HCEC 1CT (cell line): ENCODE data around the gene FAM184A.
"Not testable (repeated sequence)": the region's sequence is repeated elsewhere in the genome, so short reads cannot be mapped to it uniquely, and the experiment has no call there.

Source experiments
- DNase-seq: peaks from one replicate; pipeline ENCODE4 v3.0.0-alpha.2; 2017

FAM184A gene

DNA sequence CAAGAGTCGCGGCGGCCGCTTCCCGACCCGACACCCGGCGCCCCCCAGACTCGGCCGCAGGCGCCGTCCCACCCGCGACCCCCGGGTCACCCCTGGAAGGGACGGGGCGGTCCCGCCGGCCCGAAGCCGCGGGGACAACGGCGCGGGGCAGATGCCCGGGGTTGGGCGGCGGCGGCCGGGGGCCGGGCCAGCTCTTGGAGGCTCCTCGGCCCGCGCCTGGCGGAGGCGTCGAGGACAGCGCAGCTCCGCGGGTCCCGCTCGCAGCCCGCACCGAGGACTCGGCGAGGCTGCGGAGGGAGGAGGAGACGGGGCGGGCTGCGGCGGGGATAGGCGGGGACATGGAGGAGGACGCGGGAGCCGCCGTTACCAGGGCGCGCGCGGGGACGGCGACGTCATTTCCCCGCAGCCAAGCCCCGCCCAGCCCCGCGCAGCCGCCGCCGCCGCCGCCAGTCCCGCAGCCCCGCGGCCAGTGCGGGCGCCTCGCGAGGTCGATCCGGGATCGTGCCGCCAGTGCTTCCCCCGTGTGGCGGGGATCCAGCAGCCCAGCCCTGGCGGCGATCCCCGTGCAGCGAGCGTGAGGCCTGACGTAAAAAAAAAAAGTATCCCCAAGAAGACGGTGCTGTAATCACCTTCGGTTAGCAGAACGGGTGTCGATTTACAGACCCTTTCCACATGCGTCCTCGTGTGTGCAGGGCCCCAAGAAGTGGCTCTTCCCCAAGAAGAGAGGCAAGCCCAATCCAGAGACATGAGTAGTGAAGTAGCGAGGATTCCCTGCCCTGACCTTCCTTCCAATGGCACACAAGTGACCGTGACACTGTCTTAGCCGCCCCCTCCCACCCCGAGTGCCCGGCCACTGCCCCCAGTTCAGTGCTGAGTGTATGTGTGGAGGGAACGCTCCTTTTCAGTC, at the start of gene FAM184A:
TSS of gene FAM184A (minus strand) at position 289 of the 907 bp plus-strand sequence. CDS start 365 bp downstream, outside the sequence.
- peak; percentile 47 for DNase-seq

GRCh38 chr6:119127627-119128026, 49.2 kb upstream of the FAM184A start:
- no peak for DNase-seq

DNA sequence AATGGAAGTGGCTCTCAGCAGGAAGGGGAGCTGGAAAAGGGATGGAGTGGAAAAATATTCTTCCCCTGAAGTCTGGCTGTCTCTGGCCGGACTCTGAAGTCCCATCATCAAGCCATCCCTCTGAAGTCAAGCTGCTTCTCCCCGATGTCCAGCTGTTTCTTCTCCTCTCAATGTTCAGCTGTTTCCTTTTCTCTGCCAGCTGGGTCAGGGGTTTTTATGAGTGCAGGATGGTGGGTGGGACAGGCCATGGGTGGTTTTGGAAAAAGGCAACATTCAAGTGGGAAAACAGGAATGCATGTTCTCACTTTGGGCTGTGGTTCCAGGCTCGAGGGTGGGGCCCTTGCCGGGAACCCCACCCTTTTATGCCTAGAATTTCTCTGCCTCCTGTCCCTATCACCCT, 48.4 kb upstream of the FAM184A start:
- DNase-seq, result no peak

- DNase-seq, result no peak
These were observed 47.7 kb upstream of the FAM184A start for GRCh38 chr6:119126140-119126539.

DNA sequence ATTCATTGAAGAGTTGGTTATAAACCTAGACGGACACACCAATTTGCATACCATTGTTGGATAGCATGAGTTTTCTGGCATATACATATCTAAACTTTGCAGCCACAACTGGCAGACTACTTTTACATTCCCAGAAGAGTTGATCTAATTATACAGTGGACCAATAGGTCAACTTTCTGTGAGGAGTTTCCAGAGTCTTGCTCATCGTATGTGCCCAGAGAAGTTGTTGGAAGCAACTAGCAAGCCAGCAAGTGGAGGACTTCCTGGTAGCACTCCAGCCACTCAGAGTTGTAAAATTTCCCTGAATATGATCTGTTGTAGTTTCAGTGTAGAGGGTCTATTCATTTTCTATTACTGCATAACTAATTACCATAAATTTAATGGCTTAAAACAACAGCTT, 47.1 kb upstream of the FAM184A start:
- DNase-seq, result no peak

- DNase-seq, result peak; percentile 7
These were observed 45.8 kb upstream of the FAM184A start for GRCh38 chr6:119124079-119124824.

GRCh38 chr6:119122336-119122735, 43.9 kb upstream of the FAM184A start:
- no peak for DNase-seq

DNA sequence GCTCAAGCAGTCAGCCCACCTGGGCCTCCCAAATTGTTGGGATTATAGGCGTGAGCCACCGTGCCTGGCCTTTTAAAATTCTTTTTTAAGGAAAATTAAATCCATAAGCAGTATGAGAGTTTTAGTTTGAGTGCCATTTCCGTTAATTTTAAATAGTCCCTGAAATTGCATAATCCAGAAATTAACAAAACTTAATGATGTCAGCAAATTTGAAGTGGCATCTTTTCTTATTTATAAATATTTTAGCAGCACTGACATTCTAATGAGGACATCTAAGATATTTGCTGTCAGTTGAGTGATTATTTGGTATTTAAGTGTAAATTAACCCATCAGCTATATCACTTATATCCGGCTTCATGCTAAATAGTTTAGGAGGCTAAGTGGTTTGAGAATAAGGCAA, 42.9 kb upstream of the FAM184A start:
- no peak for DNase-seq

DNA sequence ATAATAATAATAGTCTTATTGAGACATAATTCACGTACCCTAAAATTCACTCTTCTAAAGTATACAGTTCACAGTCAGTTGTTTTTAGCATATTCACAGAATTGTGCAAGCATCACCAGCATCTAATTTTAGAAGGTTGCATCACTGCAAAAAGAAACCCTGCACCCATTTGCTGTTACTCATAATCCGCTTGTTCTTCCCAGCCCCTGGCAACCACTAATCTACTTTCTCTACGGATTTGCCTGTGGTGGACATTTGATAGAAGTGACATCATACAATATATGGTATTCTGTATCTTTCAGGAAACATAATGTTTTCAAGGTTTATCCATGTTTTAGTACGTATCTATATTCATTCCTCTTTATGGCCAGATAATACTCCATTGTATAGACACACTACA, 41.5 kb upstream of the FAM184A start:
- DNase-seq, result peak; percentile 91

DNA sequence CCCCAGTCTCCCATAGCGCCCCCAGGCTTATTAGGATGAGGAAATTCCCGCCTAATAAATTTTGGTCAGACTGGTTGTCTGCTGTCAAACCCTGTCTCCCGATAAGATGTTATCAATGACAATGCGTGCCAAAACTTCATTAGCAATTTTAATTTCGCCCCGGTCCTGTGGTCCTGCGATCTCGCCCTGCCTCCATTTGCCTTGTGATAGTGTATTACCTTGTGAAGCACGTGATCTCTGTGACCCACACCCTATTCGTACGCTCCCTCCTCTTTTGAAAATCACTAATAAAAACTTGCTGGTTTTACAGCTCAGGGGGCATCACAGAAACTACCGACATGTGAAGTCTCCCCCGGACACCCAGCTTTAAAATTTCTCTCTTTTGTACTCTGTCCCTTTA, 40.6 kb upstream of the FAM184A start:
- DNase-seq, result not testable (repeated sequence)

DNA sequence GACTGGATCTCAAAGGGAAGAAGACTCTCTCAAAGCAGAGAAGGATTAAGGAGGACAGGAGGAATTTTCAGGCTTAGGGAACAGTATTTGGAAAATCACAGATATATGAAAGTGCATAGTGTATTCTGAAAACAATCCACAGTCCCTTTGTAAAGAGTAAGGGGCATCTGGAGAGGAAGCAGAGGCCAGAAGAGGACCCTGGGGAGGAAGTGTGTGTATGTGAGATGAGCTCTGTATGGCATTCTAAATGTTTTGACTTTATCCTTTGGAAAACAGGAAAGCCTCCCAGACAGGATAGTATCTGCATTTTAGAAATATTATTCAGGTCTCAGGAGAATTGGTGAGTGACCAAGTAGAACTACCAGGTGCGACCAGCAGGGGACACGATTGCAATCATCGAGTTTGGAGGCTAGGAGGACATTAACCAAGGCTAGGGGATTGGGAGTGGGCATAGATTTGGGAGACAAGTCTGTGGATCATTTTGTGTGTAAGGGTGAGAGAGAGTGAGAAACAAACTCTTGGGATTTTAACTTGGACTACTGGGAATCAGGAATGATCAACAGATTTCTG, 38.3 kb upstream of the FAM184A start:
- DNase-seq, result no peak

GRCh38 chr6:119113961-119114360, 35.5 kb upstream of the FAM184A start:
- DNase-seq, result no peak

DNA sequence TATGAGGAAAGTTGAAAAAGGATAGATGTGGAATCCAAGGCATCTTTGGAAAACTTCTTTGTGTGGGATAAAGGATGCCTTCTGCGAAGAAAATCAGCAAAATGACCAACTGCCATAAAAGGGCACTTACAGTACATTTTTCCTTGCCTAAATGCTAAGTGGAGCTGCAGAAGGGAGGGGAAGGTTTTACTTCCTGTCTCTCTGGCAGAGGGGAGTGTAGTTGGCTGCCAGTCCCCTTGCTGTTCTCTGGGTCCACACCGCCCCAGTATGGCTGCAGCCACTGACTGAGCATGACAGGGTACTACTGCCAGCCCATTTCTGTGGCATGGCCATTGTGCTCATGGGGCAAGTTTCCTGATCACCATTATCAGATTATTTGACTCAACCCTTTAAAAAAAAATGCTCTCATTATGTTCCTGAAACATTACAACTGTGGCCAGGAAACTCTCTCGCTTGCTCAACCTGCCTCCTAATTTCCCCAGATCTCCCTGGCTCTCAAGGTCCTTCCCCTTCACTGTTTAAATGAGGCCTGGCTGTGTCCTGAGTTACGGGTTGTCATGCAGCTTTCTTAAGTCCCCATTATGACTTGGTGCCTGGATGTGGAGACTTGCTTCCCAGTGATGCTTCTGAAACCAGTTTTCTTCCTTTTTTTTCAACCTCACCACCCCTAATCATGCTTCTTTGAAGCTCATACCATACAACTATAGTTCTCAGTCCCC, 34.5 kb upstream of the FAM184A start:
- no peak for DNase-seq

- peak; percentile 42 for DNase-seq
These were observed 32.4 kb upstream of the FAM184A start for GRCh38 chr6:119110601-119111548.

DNA sequence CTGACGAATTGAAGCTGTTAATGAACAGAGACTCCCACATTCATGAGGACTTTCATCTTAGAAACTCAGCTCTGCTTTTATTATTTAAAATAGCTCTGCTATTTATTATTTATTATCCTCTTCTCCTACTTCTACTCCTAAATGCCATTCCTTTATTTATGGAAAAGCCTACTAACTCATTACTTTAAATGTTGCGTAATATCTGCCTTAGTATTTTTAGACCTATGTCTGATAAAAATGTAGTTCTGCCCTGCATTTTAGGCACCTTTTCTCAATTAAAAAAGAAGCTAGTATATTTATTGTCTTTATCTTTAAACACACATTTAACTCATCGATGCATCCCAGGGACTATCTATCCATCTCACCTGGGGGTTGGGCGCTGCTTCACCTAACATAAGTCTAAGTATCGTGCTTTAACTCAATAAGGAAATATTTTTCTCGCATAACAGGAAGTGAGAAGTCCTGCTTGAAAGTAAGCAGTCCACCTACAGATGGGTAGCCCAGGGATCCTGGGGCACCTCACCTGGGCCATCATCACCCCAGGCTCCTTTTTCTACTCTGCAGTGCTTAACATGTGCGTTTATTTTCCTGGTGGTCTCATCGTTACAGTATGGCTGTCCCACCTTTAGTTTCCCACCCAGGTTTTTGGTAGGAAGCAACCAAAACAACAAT, 31.3 kb upstream of the FAM184A start:
- DNase-seq, result no peak

DNA sequence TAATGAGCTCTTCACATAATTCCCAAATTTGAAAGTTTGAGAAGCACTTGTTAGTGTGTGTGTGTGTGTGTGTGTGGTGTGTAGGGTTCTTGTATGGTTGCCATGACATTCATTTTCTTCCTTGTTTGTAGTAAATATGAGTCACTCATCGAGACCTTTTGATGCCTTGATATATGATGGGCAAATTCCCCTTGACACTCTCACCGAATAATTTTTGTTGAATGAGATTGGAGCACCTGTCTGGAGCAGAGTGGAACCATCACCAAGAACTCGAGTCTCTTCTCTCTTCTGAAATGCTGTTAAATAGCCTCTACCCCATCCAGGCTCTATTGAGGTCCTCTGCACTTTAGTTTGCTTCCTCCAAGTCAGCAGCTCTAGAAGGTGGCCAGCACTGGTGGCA, 29.6 kb upstream of the FAM184A start:
- DNase-seq, result no peak

- no peak for DNase-seq
These were observed 26.8 kb upstream of the FAM184A start for GRCh38 chr6:119105282-119105681.

DNA sequence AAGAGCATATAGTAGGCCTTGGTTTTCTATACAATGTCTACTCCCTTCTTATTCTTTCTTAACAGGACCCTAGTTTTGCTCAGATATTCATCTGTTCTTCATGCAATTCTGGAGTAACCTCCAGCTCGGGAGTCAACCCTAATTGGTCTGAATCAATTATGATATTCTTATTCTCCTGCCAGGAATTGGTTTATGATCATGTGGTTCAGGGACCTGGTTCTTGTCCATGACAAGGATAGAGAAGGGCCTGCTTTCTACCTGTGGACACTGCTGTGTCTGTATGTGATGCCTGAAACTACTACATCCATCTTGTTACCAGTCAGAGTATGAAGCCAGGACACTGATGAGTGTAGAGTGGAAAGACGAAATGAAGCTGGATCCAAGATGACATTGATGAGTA, 24.4 kb upstream of the FAM184A start:
- no peak for DNase-seq

- DNase-seq, result no peak
These were observed 21.7 kb upstream of the FAM184A start for GRCh38 chr6:119100115-119100514.

- not testable (repeated sequence) for DNase-seq
These were observed 19.4 kb upstream of the FAM184A start for GRCh38 chr6:119097815-119098361.
